ENCODE measurements around the gene TFIP11. TPM values are rescaled to one million over a fixed set of nuclear protein-coding genes. Genes with fewer than 3 reads are reported as not detected.
A peak's percentile ranks its signal among the peaks of the same experiment; 100 is the strongest.

The TFIP11 gene
- total RNA-seq, 1 experiment from 2014 or later: 39.8 TPM

GRCh38 chr22:26445577-26446275, 66.5 kb downstream of the TFIP11 start:
- BruUV-seq (replicated peaks): no TSS peak
- DNase-seq: no peak
- Mint-ChIP-seq H3K4me3 (ENCODE audit: low read depth, unreplicated experiment) (no peak overlapping the region), H3K27ac (ENCODE audit: unreplicated experiment) (no peak overlapping the region), H3K4me1 (ENCODE audit: low read depth, unreplicated experiment) (no peaks in the 10 kb centered on the region), H3K36me3 (ENCODE audit: insufficient read depth, unreplicated experiment) (peaks cover 5% of the 10 kb centered on the region), H3K9me3 (ENCODE audit: low read depth, unreplicated experiment) (no peaks in the 10 kb centered on the region), H3K27me3 (ENCODE audit: unreplicated experiment) (no peaks in the 10 kb centered on the region)
- CTCF ChIA-PET: no interaction called here
- no peak for TF ChIP-seq CTCF (IDR thresholded peaks at IDR 0.05; ENCODE audit: unreplicated experiment)
- intact Hi-C loops (cut with micrococcal nuclease; ENCODE audit: unreplicated experiment): no loop called here

GRCh38 chr22:26444777-26445176, 67.5 kb downstream of the TFIP11 start:
- DNase-seq: no peak
- intact Hi-C loops (cut with micrococcal nuclease; ENCODE audit: unreplicated experiment): no loop called here
- no peak for TF ChIP-seq CTCF (IDR thresholded peaks at IDR 0.05; ENCODE audit: unreplicated experiment)
- Mint-ChIP-seq H3K4me1 (ENCODE audit: low read depth, unreplicated experiment) (no peaks in the 10 kb centered on the region), H3K27ac (ENCODE audit: unreplicated experiment) (no peak overlapping the region), H3K27me3 (ENCODE audit: unreplicated experiment) (no peaks in the 10 kb centered on the region), H3K9me3 (ENCODE audit: low read depth, unreplicated experiment) (no peaks in the 10 kb centered on the region), H3K4me3 (ENCODE audit: low read depth, unreplicated experiment) (no peak overlapping the region), H3K36me3 (ENCODE audit: insufficient read depth, unreplicated experiment) (no peaks in the 10 kb centered on the region)
- CTCF ChIA-PET: no interaction called here
- no TSS peak for BruUV-seq (replicated peaks)

- no peak for TF ChIP-seq CTCF (IDR thresholded peaks at IDR 0.05; ENCODE audit: unreplicated experiment)
- Mint-ChIP-seq H3K27me3 (ENCODE audit: unreplicated experiment) (no peaks in the 10 kb centered on the region), H3K4me1 (ENCODE audit: low read depth, unreplicated experiment) (no peaks in the 10 kb centered on the region), H3K4me3 (ENCODE audit: low read depth, unreplicated experiment) (no peak overlapping the region), H3K36me3 (ENCODE audit: insufficient read depth, unreplicated experiment) (no peaks in the 10 kb centered on the region), H3K9me3 (ENCODE audit: low read depth, unreplicated experiment) (no peaks in the 10 kb centered on the region), H3K27ac (ENCODE audit: unreplicated experiment) (no peak overlapping the region)
- intact Hi-C loops (cut with micrococcal nuclease; ENCODE audit: unreplicated experiment): no loop called here
- CTCF ChIA-PET: no interaction called here
- BruUV-seq (replicated peaks): no TSS peak
- no peak for DNase-seq
Measured at GRCh38 chr22:26443901-26444690, 68.2 kb downstream of the TFIP11 start.

- Mint-ChIP-seq H3K27ac (ENCODE audit: unreplicated experiment) (no peak overlapping the region), H3K9me3 (ENCODE audit: low read depth, unreplicated experiment) (no peaks in the 10 kb centered on the region), H3K4me3 (ENCODE audit: low read depth, unreplicated experiment) (no peak overlapping the region), H3K36me3 (ENCODE audit: insufficient read depth, unreplicated experiment) (no peaks in the 10 kb centered on the region), H3K27me3 (ENCODE audit: unreplicated experiment) (no peaks in the 10 kb centered on the region), H3K4me1 (ENCODE audit: low read depth, unreplicated experiment) (peaks cover 4% of the 10 kb centered on the region)
- no peak for DNase-seq
- intact Hi-C loops (cut with micrococcal nuclease; ENCODE audit: unreplicated experiment): no loop called here
- BruUV-seq (replicated peaks): no TSS peak
- no peak for TF ChIP-seq CTCF (IDR thresholded peaks at IDR 0.05; ENCODE audit: unreplicated experiment)
- CTCF ChIA-PET: interaction anchor here (0.6 to 1.3 kb wide), 4 partner anchors 11 to 603 kb away, joined by 3 to 5 read pairs (median 4); no protein-coding TSS in a partner anchor
Measured at GRCh38 chr22:26442086-26442756, 70.1 kb downstream of the TFIP11 start.

Small RNA genes within 50 kb of the gene (microRNA-seq; reads per million reads assigned to microRNA genes)
- gene MIR548J: 9.5 reads per million, percentile 31 among the genes with 10 or more reads in this experiment

Other genes with a start within 250 kb of the TFIP11 start
- 0.40 and 0.71 TPM in 2 replicates for gene ASPHD2, start 83.2 kb downstream of the TFIP11 start, total RNA-seq (2022)
- gene HPS4, start 28.7 kb downstream of the TFIP11 start, total RNA-seq (2022): 40.7 and 41.9 TPM in 2 replicates
- gene SRRD, start 28.6 kb downstream of the TFIP11 start, total RNA-seq (2022): 22.8 and 25.6 TPM in 2 replicates
- 11.4 and 11.8 TPM in 2 replicates for gene TPST2, start 77.7 kb upstream of the TFIP11 start, total RNA-seq (2022)
- not detected in 2 replicates for gene CRYBB1, start 105.6 kb upstream of the TFIP11 start, total RNA-seq (2022)
- gene CRYBA4, start 109.5 kb upstream of the TFIP11 start, total RNA-seq (2022): not detected in 2 replicates
- 0.52 and 0.64 TPM in 2 replicates for gene MIAT, start 145.1 kb upstream of the TFIP11 start, total RNA-seq (2022)